Measurements from ENCODE around the gene NEO1.

DNA sequence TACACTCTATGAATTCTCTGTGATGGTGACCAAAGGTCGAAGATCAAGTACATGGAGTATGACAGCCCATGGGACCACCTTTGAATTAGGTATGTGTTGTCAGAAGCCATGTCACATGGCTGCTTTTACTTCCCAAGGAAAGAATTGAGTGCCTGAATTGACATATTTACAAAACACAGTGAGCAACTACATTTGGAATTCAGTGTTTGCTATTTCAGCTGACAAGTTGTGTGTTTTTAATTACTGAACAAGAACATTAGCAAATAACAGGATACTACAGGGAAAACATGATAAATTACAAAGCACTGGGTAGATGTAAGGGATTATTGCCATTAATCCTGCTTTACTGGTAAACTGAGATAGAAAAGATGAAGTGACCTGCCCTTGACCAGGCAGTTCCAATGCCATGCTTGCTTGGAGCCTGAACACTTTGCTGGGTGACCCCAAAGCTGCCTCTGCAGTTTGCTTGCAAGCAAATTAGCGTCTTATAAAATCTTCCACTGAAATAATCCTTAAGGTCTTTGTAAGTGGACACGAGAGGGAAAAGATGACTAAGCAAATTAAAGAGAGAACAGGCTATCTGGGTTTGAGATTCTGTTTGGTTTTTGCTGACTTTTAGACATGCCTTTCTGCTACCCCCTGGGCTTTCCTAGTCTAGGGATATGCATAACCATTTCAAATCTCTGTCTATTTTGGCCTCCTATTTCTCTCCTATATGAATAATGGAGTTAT is 218.3 kb downstream of the NEO1 start:
- TF ChIP-seq, protein P1, sequence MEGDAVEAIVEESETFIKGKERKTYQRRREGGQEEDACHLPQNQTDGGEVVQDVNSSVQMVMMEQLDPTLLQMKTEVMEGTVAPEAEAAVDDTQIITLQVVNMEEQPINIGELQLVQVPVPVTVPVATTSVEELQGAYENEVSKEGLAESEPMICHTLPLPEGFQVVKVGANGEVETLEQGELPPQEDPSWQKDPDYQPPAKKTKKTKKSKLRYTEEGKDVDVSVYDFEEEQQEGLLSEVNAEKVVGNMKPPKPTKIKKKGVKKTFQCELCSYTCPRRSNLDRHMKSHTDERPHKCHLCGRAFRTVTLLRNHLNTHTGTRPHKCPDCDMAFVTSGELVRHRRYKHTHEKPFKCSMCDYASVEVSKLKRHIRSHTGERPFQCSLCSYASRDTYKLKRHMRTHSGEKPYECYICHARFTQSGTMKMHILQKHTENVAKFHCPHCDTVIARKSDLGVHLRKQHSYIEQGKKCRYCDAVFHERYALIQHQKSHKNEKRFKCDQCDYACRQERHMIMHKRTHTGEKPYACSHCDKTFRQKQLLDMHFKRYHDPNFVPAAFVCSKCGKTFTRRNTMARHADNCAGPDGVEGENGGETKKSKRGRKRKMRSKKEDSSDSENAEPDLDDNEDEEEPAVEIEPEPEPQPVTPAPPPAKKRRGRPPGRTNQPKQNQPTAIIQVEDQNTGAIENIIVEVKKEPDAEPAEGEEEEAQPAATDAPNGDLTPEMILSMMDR (IDR thresholded peaks at IDR 0.05): no peak
- no peak for TF ChIP-seq POLR2A (IDR thresholded peaks at IDR 0.05)

All from uterus (tissue), 2 donors.